SK-N-SH treated with all-trans-retinoic acid at 6 μM for 48 hours (cell line): ENCODE measurements around the gene LRRC2.

Experiments used
- ATAC-seq: fragments of 200-7000 bp; cut with Tn5 transposase; 3 replicates; pipeline ENCODE4 v1.9.1; 2020; ENCODE audit warnings: mild to moderate bottlenecking, moderate library complexity
- ARNTL ChIP-seq: fragments of 450-650 bp; formaldehyde crosslinking; IDR thresholded peaks from 2 replicates; pipeline ENCODE4 v1.5.0; 2020; ENCODE audit warnings: low read depth, mild to moderate bottlenecking, moderate library complexity, borderline replicate concordance
- BACH2 ChIP-seq: fragments of 250-450 bp; sonication (Bioruptor Pico); IDR thresholded peaks from 2 replicates; pipeline ENCODE4 v1.9.0; 2021; ENCODE audit warnings: mild to moderate bottlenecking, borderline replicate concordance
- CSDC2 ChIP-seq: fragments of 250-450 bp; sonication (Bioruptor Pico); IDR thresholded peaks from 2 replicates; pipeline ENCODE4 v1.5.0; 2020; ENCODE audit warnings: mild to moderate bottlenecking, moderate library complexity
- ESRRG ChIP-seq: fragments of 250-450 bp; sonication (Bioruptor Pico); IDR thresholded peaks from 2 replicates; pipeline ENCODE4 v1.6.1; 2021; ENCODE audit warnings: mild to moderate bottlenecking
- GLIS3 ChIP-seq: fragments of 250-450 bp; sonication (Bioruptor Pico); IDR thresholded peaks from 2 replicates; pipeline ENCODE4 v1.5.0; 2020; ENCODE audit warnings: mild to moderate bottlenecking, moderate library complexity
- ISL1 ChIP-seq: fragments of 250-450 bp; sonication (Bioruptor Pico); IDR thresholded peaks from 2 replicates; pipeline ENCODE4 v2.1.2; 2022; ENCODE audit warnings: mild to moderate bottlenecking, moderate library complexity
- OSR1 ChIP-seq: fragments of 250-450 bp; sonication (Bioruptor Pico); IDR thresholded peaks from 2 replicates; pipeline ENCODE4 v1.8.0; 2022; ENCODE audit warnings: moderate library complexity, mild to moderate bottlenecking, inconsistent platforms
- PPARA ChIP-seq: fragments of 250-450 bp; sonication (Bioruptor Pico); IDR thresholded peaks from 2 replicates; pipeline ENCODE4 v1.5.0; 2020; ENCODE audit warnings: mild to moderate bottlenecking, borderline replicate concordance
- RARB ChIP-seq: fragments of 250-450 bp; sonication (Bioruptor Pico); IDR thresholded peaks from 2 replicates; pipeline ENCODE4 v1.8.0; 2021; ENCODE audit warnings: mild to moderate bottlenecking, moderate library complexity
- SNAI2 ChIP-seq: fragments of 250-450 bp; sonication (Bioruptor Pico); IDR thresholded peaks from 2 replicates; pipeline ENCODE4 v1.5.0; 2020; ENCODE audit warnings: mild to moderate bottlenecking, moderate library complexity
- TCF4 ChIP-seq: fragments of 250-450 bp; sonication (Bioruptor Pico); IDR thresholded peaks from 2 replicates; pipeline ENCODE4 v1.8.0; 2021; ENCODE audit warnings: mild to moderate bottlenecking, moderate library complexity, borderline replicate concordance
- TOX ChIP-seq: fragments of 250-450 bp; sonication (Bioruptor Pico); IDR thresholded peaks from 2 replicates; pipeline ENCODE4 v1.8.0; 2021; ENCODE audit warnings: mild to moderate bottlenecking, moderate library complexity, borderline replicate concordance
- ZC3H10 ChIP-seq: fragments of 250-450 bp; sonication (Bioruptor Pico); IDR thresholded peaks from 2 replicates; pipeline ENCODE4 v1.5.1; 2021; ENCODE audit warnings: mild to moderate bottlenecking, moderate library complexity
- ZFP3 ChIP-seq: fragments of 250-450 bp; sonication (Bioruptor Pico); IDR thresholded peaks from 2 replicates; pipeline ENCODE4 v1.5.0; 2020; ENCODE audit warnings: mild to moderate bottlenecking, moderate library complexity
- ZFP30 ChIP-seq: fragments of 450-650 bp; formaldehyde crosslinking; IDR thresholded peaks from 2 replicates; pipeline ENCODE4 v1.5.0; 2022; ENCODE audit warnings: mild to moderate bottlenecking, moderate library complexity
- ZNF565 ChIP-seq: fragments of 450-650 bp; formaldehyde crosslinking; conservative IDR thresholded peaks from 2 replicates; pipeline ENCODE4 v1.5.0; 2020; ENCODE audit warnings: low read depth, mild to moderate bottlenecking, moderate library complexity
- ZNF70 ChIP-seq: fragments of 450-650 bp; formaldehyde crosslinking; IDR thresholded peaks from 2 replicates; pipeline ENCODE4 v1.5.0; 2020; ENCODE audit warnings: mild to moderate bottlenecking, moderate library complexity
- ZNF8 ChIP-seq: fragments of 450-650 bp; formaldehyde crosslinking; IDR thresholded peaks from 2 replicates; pipeline ENCODE4 v1.5.0; 2020; ENCODE audit warnings: mild to moderate bottlenecking, moderate library complexity
- TF ChIP-seq, protein P1 (sequence below): fragments of 250-450 bp; sonication (Bioruptor Pico); IDR thresholded peaks from 2 replicates; pipeline ENCODE4 v1.8.0; 2020; ENCODE audit warnings: mild to moderate bottlenecking, moderate library complexity, borderline replicate concordance
- TF ChIP-seq, protein P2 (sequence below): fragments of 250-450 bp; sonication (Bioruptor Pico); IDR thresholded peaks from 2 replicates; pipeline ENCODE4 v1.5.1; 2020; ENCODE audit warnings: low read depth, mild to moderate bottlenecking, moderate library complexity
- TF ChIP-seq, protein P3 (sequence below): fragments of 250-450 bp; sonication (Bioruptor Pico); IDR thresholded peaks from 2 replicates; pipeline ENCODE4 v1.5.1; 2021; ENCODE audit warnings: mild to moderate bottlenecking, moderate library complexity
- TF ChIP-seq, protein P4 (sequence below): fragments of 250-450 bp; sonication (Bioruptor Pico); IDR thresholded peaks from 2 replicates; pipeline ENCODE4 v1.5.0; 2020; ENCODE audit warnings: mild to moderate bottlenecking, moderate library complexity

The LRRC2 gene

DNA sequence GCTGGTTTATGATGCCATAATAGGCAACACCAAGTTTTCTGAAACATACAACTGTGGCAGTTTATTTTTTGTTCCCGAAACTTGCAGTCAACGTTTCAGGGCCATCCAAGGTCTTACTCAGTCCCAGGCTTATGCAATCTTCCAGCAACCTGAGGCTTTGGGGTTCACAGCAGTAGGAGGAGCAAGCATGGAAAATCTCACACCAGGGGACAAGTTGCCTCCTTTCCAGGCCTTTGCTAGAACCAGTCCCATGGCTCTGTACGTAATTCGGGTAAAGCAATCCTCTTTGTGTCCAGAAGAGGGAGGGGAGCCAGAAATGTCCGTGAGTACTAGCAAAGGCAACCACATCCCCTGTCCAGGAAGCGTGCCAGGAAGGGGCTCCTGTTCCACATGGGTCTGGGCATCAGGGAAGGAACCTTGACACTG lies 41.5 kb upstream of the LRRC2 start (continued):
- TF ChIP-seq, protein P1, sequence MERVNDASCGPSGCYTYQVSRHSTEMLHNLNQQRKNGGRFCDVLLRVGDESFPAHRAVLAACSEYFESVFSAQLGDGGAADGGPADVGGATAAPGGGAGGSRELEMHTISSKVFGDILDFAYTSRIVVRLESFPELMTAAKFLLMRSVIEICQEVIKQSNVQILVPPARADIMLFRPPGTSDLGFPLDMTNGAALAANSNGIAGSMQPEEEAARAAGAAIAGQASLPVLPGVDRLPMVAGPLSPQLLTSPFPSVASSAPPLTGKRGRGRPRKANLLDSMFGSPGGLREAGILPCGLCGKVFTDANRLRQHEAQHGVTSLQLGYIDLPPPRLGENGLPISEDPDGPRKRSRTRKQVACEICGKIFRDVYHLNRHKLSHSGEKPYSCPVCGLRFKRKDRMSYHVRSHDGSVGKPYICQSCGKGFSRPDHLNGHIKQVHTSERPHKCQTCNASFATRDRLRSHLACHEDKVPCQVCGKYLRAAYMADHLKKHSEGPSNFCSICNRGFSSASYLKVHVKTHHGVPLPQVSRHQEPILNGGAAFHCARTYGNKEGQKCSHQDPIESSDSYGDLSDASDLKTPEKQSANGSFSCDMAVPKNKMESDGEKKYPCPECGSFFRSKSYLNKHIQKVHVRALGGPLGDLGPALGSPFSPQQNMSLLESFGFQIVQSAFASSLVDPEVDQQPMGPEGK (CRISPR knock-in tag) = no peak
- TF ChIP-seq TOX (no peak), ZNF8 (no peak), CSDC2 (CRISPR knock-in tag) (no peak), ZC3H10 (CRISPR knock-in tag) (no peak), ZFP3 (CRISPR knock-in tag) (no peak), SNAI2 (CRISPR knock-in tag) (no peak), ZFP30 (CRISPR knock-in tag) (no peak), ZNF565 (CRISPR knock-in tag) (no peak), ESRRG (CRISPR knock-in tag) (no peak)

DNA sequence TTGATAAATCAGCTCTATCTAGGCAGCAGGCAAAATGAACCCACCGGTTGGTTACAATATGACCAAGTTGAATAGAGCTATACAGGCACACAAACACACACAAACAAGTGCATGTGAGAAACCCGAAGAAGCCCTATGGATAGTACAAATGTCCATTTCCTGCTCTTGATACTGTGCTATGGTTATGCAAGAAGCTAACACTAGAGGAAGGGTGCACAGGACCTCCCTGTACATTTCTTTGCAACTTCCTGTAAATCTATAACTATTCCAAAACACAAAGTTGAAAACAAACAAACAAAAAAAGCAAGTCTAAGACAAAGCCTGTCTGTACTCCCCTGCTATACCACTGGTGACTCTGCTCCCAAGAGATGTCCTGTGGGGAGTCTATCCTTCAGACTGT lies 38.0 kb upstream of the LRRC2 start:
- no peak for TF ChIP-seq ZNF70 (CRISPR knock-in tag)
- no peak for TF ChIP-seq ESRRG (CRISPR knock-in tag)
- no peak for TF ChIP-seq ZFP30 (CRISPR knock-in tag)
- TF ChIP-seq OSR1 (CRISPR knock-in tag) = no peak
- TF ChIP-seq ARNTL (CRISPR knock-in tag) = no peak
- TF ChIP-seq, protein P2, sequence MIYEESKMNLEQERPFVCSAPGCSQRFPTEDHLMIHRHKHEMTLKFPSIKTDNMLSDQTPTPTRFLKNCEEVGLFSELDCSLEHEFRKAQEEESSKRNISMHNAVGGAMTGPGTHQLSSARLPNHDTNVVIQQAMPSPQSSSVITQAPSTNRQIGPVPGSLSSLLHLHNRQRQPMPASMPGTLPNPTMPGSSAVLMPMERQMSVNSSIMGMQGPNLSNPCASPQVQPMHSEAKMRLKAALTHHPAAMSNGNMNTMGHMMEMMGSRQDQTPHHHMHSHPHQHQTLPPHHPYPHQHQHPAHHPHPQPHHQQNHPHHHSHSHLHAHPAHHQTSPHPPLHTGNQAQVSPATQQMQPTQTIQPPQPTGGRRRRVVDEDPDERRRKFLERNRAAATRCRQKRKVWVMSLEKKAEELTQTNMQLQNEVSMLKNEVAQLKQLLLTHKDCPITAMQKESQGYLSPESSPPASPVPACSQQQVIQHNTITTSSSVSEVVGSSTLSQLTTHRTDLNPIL = no peak
- TF ChIP-seq ISL1 (CRISPR knock-in tag) = no peak
- TF ChIP-seq ZNF565 (CRISPR knock-in tag) = no peak
- TF ChIP-seq, protein P1 (CRISPR knock-in tag) = no peak
- TF ChIP-seq, protein P3, sequence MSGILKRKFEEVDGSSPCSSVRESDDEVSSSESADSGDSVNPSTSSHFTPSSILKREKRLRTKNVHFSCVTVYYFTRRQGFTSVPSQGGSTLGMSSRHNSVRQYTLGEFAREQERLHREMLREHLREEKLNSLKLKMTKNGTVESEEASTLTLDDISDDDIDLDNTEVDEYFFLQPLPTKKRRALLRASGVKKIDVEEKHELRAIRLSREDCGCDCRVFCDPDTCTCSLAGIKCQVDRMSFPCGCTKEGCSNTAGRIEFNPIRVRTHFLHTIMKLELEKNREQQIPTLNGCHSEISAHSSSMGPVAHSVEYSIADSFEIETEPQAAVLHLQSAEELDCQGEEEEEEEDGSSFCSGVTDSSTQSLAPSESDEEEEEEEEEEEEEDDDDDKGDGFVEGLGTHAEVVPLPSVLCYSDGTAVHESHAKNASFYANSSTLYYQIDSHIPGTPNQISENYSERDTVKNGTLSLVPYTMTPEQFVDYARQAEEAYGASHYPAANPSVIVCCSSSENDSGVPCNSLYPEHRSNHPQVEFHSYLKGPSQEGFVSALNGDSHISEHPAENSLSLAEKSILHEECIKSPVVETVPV (CRISPR knock-in tag) = no peak
- TF ChIP-seq RARB (CRISPR knock-in tag) = no peak
- TF ChIP-seq TCF4 = no peak
- no peak for ATAC-seq

DNA sequence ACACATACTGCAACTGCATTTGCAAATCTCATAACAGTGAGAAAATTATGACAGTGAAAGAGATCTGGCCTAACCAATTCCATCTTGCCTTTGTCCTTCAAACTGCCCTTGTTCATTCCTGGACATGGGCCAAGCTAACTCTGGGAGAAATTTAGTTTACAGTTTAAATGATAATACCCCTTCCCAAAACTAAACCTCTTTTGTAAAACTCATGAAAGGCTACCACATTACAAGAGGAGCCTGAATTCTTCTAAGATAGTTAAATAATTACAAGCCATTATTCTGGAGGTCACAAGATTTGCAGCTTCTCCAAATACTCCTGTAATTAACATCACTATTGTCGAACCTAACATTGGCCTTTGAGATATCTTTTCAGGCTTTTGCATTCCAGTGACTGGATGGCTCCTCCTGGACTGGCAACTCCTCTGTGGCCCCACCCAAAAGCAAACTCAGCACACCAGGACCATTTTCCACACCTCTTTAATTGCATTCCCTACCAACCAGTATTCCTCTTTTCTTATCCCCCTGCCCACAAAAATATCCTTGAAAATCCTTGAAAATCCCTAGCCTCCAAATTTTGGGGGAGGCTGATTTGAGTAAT lies 37.4 kb upstream of the LRRC2 start:
- no peak for ATAC-seq
- TF ChIP-seq, protein P4, sequence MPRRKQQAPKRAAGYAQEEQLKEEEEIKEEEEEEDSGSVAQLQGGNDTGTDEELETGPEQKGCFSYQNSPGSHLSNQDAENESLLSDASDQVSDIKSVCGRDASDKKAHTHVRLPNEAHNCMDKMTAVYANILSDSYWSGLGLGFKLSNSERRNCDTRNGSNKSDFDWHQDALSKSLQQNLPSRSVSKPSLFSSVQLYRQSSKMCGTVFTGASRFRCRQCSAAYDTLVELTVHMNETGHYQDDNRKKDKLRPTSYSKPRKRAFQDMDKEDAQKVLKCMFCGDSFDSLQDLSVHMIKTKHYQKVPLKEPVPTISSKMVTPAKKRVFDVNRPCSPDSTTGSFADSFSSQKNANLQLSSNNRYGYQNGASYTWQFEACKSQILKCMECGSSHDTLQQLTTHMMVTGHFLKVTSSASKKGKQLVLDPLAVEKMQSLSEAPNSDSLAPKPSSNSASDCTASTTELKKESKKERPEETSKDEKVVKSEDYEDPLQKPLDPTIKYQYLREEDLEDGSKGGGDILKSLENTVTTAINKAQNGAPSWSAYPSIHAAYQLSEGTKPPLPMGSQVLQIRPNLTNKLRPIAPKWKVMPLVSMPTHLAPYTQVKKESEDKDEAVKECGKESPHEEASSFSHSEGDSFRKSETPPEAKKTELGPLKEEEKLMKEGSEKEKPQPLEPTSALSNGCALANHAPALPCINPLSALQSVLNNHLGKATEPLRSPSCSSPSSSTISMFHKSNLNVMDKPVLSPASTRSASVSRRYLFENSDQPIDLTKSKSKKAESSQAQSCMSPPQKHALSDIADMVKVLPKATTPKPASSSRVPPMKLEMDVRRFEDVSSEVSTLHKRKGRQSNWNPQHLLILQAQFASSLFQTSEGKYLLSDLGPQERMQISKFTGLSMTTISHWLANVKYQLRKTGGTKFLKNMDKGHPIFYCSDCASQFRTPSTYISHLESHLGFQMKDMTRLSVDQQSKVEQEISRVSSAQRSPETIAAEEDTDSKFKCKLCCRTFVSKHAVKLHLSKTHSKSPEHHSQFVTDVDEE (CRISPR knock-in tag) = no peak
- no peak for TF ChIP-seq PPARA (CRISPR knock-in tag)
- TF ChIP-seq, all 23 proteins: peak for 0

DNA sequence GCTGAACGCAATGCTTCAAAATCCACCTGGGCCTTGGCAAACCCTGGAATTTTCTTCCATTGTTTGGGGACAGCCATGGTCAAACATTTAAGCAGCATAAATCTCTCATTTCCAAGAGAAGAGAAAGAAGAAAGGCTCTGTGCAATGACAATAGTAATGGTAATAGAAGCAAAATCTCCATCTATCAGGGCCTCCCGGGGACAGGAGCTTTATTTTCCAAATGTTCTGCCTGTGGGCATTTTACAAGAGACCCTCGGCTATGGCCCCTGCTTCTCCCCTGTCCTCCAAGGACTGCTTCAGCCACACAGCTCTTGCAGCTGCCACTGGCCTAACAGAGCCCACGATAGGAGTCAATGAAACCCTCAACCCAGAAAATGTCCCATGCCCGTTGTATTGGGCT lies 33.5 kb upstream of the LRRC2 start:
- TF ChIP-seq PPARA (CRISPR knock-in tag) (no peak), BACH2 (CRISPR knock-in tag) (no peak), GLIS3 (no peak), ZFP30 (CRISPR knock-in tag) (no peak), ZFP3 (CRISPR knock-in tag) (no peak), CSDC2 (CRISPR knock-in tag) (no peak)
- TF ChIP-seq, protein P4 (CRISPR knock-in tag) = no peak
- no peak for ATAC-seq
